GM12872 (cell line): ENCODE results near the gene CORO7.

Experiments used
- TF ChIP-seq, protein P1 (sequence below): IDR thresholded peaks from 3 replicates; pipeline ENCODE4 v1.5.1; 2011; ENCODE audit warnings: low read depth, mild to moderate bottlenecking, low read length, moderate library complexity; ENCODE audit not compliant: insufficient read depth

CORO7 gene

DNA sequence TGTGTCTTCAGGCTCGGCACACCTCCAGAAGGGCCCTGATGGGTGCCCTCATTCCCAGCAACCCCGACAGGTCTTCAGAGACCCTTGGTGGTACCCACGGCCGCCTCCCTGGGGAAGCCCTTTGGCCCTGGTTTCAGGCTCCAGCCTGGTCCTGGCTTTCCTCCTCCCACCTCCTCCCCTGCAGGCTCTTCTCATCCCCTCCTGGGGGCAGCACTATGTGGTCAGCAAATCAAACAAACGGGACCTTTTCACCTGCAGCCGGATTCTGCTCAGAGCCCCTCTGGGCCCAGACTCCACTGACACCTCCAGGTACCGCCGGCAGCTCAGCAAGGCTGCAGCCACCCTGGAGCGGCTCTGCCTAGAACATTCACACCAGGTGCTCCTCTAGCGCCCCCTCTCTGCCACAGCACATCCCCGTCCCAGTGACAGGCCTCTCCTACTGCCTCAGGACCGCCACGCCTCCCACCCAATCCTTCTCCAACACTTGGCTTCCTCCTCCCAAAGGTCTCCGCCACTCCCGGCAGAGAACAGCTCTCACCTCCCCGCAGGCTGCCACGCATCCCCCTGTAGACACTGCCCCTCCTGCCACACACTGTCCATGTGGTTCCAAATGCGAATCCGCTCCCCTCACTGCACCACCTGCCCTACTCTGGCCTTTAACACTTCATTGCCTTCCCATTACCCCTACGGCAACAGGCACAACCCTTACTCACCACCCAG is 12.0 kb downstream of the CORO7 start:
- TF ChIP-seq, protein P1, sequence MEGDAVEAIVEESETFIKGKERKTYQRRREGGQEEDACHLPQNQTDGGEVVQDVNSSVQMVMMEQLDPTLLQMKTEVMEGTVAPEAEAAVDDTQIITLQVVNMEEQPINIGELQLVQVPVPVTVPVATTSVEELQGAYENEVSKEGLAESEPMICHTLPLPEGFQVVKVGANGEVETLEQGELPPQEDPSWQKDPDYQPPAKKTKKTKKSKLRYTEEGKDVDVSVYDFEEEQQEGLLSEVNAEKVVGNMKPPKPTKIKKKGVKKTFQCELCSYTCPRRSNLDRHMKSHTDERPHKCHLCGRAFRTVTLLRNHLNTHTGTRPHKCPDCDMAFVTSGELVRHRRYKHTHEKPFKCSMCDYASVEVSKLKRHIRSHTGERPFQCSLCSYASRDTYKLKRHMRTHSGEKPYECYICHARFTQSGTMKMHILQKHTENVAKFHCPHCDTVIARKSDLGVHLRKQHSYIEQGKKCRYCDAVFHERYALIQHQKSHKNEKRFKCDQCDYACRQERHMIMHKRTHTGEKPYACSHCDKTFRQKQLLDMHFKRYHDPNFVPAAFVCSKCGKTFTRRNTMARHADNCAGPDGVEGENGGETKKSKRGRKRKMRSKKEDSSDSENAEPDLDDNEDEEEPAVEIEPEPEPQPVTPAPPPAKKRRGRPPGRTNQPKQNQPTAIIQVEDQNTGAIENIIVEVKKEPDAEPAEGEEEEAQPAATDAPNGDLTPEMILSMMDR = peak; percentile 70

DNA sequence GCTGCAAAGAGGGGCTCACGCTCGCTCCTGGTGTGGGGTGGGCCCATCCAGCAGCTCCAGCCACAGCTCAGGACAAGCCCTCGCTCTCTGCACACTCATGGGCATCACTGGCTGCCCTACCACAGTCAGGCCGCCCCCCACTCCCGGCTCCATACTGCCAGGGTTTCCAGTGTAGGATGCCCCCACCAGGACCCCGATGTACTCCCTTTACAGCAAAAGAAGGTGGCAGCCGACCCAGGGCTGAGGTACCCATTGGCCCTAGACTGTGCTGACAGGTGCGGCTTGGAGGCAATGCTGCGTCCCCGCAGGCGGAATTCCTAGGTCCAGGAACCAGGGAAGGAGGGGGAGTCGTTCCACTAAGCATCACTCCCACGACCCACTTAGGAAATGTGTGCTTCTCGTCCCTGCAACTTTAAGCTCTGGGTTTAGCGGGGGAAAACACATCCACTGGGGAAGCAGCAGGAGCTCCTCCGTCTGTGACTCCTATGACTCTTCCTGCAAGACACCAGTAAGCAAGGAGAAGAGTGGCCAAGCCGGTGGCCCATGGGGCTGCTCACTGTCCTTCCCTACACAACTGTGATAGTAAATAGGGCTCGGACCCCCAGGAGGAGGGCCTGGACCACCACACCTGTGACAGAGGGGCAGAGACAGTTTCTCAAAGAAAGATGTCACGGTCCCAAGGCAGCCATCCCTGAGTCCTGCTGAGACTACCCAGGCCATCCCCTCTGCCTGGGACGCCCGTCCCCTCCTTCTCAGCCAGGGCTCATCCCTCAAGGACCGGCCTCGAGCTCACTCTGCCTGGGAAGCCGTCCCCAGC is 13.1 kb downstream of the CORO7 start:
- TF ChIP-seq, protein P1 = no peak

DNA sequence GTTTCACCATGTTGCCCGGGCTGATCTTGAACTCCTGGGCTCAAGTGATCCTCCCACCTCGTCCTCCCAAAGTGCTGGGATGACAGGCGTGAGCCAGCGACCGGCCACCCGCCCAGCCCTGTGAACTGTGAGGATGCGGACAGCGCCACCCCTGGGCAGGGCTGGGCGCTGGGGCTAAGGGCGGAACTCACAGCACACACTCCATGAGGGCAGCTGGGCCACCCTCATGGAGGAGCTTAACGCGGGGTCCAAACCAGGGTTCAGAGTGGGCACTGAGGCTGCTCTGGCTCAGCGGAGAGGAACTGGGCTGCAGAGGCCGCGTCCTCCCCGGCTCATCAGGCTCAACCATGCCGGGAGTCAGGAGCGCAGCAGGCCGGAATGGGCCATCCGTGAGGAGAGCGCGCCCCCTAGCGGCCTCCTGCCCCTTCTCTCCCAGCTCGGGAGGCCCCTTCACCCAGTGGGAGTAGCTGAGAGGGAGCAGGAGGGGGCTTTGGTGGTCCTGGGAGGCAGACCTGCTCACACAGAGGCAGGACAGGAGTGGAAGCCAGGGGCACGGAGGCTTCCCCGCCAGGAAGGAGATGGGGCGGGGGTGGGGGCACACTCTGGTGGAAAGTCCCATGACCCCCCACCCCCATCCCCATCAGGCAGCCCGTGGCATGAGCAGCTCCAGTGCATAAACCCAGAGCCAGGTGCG is 13.8 kb downstream of the CORO7 start:
- TF ChIP-seq, protein P1 = peak; percentile 89

DNA sequence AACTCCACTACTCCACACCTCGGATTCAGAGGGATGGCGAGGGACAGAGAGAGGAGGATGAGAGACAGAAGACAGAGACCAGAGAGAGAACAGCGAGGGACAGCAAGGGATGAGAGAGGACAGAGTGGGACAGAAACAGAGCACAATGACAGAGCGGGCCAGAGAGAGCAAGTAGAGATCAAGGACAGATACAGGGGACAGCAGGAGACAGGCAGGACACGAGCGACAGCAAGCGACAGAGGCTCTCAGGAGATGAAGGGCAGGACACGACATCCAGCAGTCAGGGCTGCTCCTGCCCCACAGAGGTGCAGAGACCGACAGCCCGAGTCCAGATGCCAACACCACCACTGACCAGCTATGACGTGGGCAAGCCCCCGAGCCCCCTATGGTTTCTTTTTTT is 14.9 kb downstream of the CORO7 start:
- TF ChIP-seq, protein P1 = no peak

DNA sequence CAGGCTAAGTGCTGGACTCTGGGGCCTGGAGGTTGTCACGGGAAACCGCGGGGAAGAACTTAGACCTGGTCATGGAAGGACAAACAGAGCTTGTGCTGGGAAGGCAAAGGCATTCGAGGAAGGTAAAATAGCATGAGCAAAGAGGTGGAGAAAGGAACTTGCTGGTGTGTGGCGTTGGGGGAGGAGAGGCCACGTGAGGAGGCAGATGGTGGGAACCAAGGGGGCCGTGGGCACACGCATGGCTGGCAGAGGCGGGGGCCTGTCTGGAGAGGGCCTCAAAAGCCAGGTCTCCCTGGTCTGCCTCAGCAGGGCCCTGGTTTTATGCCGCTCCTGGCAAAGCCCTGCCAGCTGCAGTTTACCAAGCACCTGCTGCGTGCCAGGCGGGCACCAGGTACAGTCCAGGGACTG is 15.3 kb downstream of the CORO7 start:
- TF ChIP-seq, protein P1 = no peak

DNA sequence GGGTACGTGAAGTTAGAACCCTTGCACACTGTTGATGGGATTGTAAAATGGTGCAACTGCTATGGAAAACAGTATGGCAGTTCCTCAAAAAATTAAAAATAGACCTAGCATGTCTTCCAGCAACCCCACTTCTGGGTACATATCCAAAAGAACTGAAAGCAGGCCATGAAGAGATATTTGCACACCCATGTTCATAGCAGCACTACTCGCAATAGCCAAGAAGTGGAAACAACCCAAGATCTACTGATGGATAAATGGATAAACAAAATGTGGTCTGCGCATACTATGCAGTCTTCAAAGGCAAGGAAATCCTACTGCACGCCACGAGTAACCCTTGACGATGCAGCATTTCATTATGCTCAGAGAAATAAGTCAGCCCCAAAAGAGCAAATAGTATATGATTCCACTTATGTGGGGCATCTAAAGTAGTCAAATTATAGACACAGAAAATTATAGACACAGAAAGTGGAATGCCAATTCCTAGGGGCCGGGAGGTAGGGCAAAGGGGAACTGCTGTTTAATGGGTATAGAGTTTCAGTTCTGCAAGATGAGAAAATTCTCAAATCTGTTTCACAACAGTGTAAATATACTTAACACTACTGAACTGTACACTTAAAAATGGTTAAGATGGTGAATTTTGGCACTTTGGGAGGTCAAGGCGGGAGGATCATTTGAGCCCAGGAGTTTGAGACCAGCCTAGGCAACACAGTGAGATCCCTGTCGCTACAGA is 17.2 kb downstream of the CORO7 start:
- TF ChIP-seq, protein P1 = no peak
